ENCODE data around the gene C5orf24.

GRCh38 chr5:134825212-134825611, 20.6 kb upstream of the C5orf24 start:
- TF ChIP-seq, protein P1, sequence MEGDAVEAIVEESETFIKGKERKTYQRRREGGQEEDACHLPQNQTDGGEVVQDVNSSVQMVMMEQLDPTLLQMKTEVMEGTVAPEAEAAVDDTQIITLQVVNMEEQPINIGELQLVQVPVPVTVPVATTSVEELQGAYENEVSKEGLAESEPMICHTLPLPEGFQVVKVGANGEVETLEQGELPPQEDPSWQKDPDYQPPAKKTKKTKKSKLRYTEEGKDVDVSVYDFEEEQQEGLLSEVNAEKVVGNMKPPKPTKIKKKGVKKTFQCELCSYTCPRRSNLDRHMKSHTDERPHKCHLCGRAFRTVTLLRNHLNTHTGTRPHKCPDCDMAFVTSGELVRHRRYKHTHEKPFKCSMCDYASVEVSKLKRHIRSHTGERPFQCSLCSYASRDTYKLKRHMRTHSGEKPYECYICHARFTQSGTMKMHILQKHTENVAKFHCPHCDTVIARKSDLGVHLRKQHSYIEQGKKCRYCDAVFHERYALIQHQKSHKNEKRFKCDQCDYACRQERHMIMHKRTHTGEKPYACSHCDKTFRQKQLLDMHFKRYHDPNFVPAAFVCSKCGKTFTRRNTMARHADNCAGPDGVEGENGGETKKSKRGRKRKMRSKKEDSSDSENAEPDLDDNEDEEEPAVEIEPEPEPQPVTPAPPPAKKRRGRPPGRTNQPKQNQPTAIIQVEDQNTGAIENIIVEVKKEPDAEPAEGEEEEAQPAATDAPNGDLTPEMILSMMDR (IDR thresholded peaks at IDR 0.05 in 2 of 3, conservative IDR thresholded peaks at IDR 0.05 in 1 of 3; ENCODE audit: control insufficient read depth in 2 of 3, extremely low read depth in 1 of 3, insufficient read depth in 1 of 3, low read depth in 3 of 3, low read length in 3 of 3) = no peak
- TF ChIP-seq ZZZ3 (IDR thresholded peaks at IDR 0.05; ENCODE audit: control insufficient read depth, insufficient read length, low read depth) (no peak), EP300 (IDR thresholded peaks at IDR 0.05; ENCODE audit: borderline replicate concordance in 1 of 2, control insufficient read depth in 1 of 2, low read depth in 2 of 2, low read length in 2 of 2) (no peak), CREB1 (IDR thresholded peaks at IDR 0.05; ENCODE audit: low read depth) (no peak), POLR2A (IDR thresholded peaks at IDR 0.05; ENCODE audit: low read depth, low read length) (no peak)

Measured in GM12878 (cell line).